Upper lobe of left lung (tissue), 6 donors: ENCODE measurements around the gene SPTLC1. TPM values are rescaled to one million over a fixed set of nuclear protein-coding genes. Genes with fewer than 3 reads are reported as not detected.
A peak's percentile ranks its signal among the peaks of the same experiment; 100 is the strongest.
"Not testable (repeated sequence)": the region's sequence is repeated elsewhere in the genome, so short reads cannot be mapped to it uniquely, and the experiment has no call there.

ENCODE experiments used
- ATAC-seq, 2 donors: fragments of 200-7000 bp; cut with Tn5 transposase; one replicate each; pipeline ENCODE4 v1.9.1; 2022; ENCODE audit warnings: mild to moderate bottlenecking in 2 of 2, moderate library complexity in 2 of 2; ENCODE audit not compliant: low FRiP score in 2 of 2
- DNase-seq, 2 donors: peaks; one replicate each; pipeline ENCODE4 v3.0.0-alpha.2; 2019 to 2020
- H3K27ac ChIP-seq, 4 donors: fragments of 200-600 bp; sonication (generic); one replicate each; pipeline ENCODE4 v1.5.1; 2016 to 2019
- H3K27me3 ChIP-seq, 4 donors: fragments of 200-600 bp; sonication (generic); one replicate each; pipeline ENCODE4 v1.5.1; 2017 to 2019
- H3K36me3 ChIP-seq, 4 donors: fragments of 200-600 bp; sonication (generic); one replicate each; pipeline ENCODE4 v1.5.1; 2016 to 2019
- H3K4me1 ChIP-seq, 4 donors: fragments of 200-600 bp; sonication (generic); one replicate each; pipeline ENCODE4 v1.5.1; 2018 to 2019
- H3K4me3 ChIP-seq, 4 donors: fragments of 200-600 bp; sonication (generic); one replicate each; pipeline ENCODE4 v1.5.1; 2017 to 2019; ENCODE audit warnings: mild to moderate bottlenecking in 2 of 4, moderate library complexity in 1 of 4
- H3K9me3 ChIP-seq, 4 donors: fragments of 200-600 bp; sonication (generic); one replicate each; pipeline ENCODE4 v1.5.1; 2018 to 2019
- CTCF ChIP-seq, 6 experiments: fragments of 450-650 bp in 4 of 6; fragments of 200-600 bp in 2 of 6; sonication (generic) in 2 of 6; IDR thresholded peaks; one replicate each; pipeline ENCODE4 v1.5.1; 2016 to 2019; ENCODE audit warnings: antibody characterized with exemption in 6 of 6
- EP300 ChIP-seq, 4 donors: sonication (generic); formaldehyde crosslinking; IDR thresholded peaks; one replicate each; pipeline ENCODE4 v1.5.1; 2017; ENCODE audit warnings: antibody characterized with exemption in 4 of 4, control low read depth in 2 of 4
- POLR2A ChIP-seq, 4 donors: fragments of 450-650 bp; IDR thresholded peaks; one replicate each; pipeline ENCODE4 v1.5.1; 2016 to 2017; ENCODE audit warnings: antibody characterized with exemption in 4 of 4, mild to moderate bottlenecking in 2 of 4
- POLR2AphosphoS5 ChIP-seq, 2 donors: sonication (generic); formaldehyde crosslinking; IDR thresholded peaks; one replicate each; pipeline ENCODE4 v1.5.1; 2017; ENCODE audit warnings: antibody characterized with exemption in 2 of 2
- WGBS, 2 donors: methylation state at CpG; one replicate each; pipeline ENCODE4 v1.1.5; 2017 to 2018; 5-methylcytosine and 5-hydroxymethylcytosine counted together
- total RNA-seq, 6 donors: library from RNA; depleted of rRNA in 4 of 6; stranded (reverse); fragments of >200 nt in 4 of 6; gene quantifications; one replicate each; pipeline versions ENCODE4 v1.1.0 to v1.2.1, GENCODE V29; 2016 to 2021
- donor health status: DM: no; HTN: no; CAD: no; lungs with moderate emphysema.
- donor health status: DM: no; HTN: yes; CAD: no; lungs with severe emphysema.

SPTLC1 gene
- total RNA-seq, 6 donors from 2014 or later = 25.6 to 85.7 (median 60.6) TPM

GRCh38 chr9:92151691-92152393 is 36.6 kb upstream of the SPTLC1 start:
- Histone ChIP-seq H3K4me1 (peaks cover 5 to 14% (median 9%) of the 10 kb centered on the region in 4 donors), H3K36me3 (no peaks in the 10 kb centered on the region), H3K27me3 (no peaks in the 10 kb centered on the region), H3K9me3 (no peaks in the 10 kb centered on the region), H3K4me3 (no peak overlapping the region), H3K27ac (peak overlapping the region in 2 of 4 donors; percentile 40 to 48)
- ATAC-seq (peak in 1 of 2 donors; percentile 51), DNase-seq (peak in 1 of 2 donors; percentile 34)
- TF ChIP-seq CTCF (IDR thresholded peaks at IDR 0.05) (no peak), EP300 (IDR thresholded peaks at IDR 0.05) (no peak), POLR2A (IDR thresholded peaks at IDR 0.05) (no peak)
- 61% methylated on average over 11 to 15 of the region's 15 CpGs for WGBS, 2 donors

- WGBS, 2 donors = 81 to 90% methylated on average over 7 of the region's 7 CpGs
- not testable (repeated sequence) for ATAC-seq
Measured at GRCh38 chr9:92150501-92151470, 35.6 kb upstream of the SPTLC1 start.

GRCh38 chr9:92147852-92148180 is 32.6 kb upstream of the SPTLC1 start:
- Histone ChIP-seq H3K36me3 (no peaks in the 10 kb centered on the region), H3K9me3 (no peaks in the 10 kb centered on the region), H3K27ac (peak overlapping the region in 3 of 4 donors; percentile 47 to 61 (median 59)), H3K4me3 (no peak overlapping the region), H3K4me1 (peaks cover 9 to 21% (median 15%) of the 10 kb centered on the region in 4 donors), H3K27me3 (no peaks in the 10 kb centered on the region)
- peak; percentile 1 to 45 for ATAC-seq
- DNase-seq = peak in 1 of 2 donors; percentile 55
- no peak for TF ChIP-seq CTCF (IDR thresholded peaks at IDR 0.05)
- no peak for TF ChIP-seq POLR2AphosphoS5 (IDR thresholded peaks at IDR 0.05)
- TF ChIP-seq POLR2A (IDR thresholded peaks at IDR 0.05) = no peak
- no peak for TF ChIP-seq EP300 (IDR thresholded peaks at IDR 0.05)
- 81 to 89% methylated on average over 6 to 8 of the region's 8 CpGs for WGBS, 2 donors

More at GRCh38 chr9:92150501-92151470, 35.6 kb upstream of the SPTLC1 start:
- H3K9me3 ChIP-seq, H3K27me3 ChIP-seq, DNase-seq, H3K27ac ChIP-seq, H3K36me3 ChIP-seq, H3K4me3 ChIP-seq: not testable (repeated sequence)
- peaks cover 9 to 21% (median 15%) of the 10 kb centered on the region in 4 donors for H3K4me1 ChIP-seq

- H3K27ac ChIP-seq = peak overlapping the region in 3 of 4 donors; percentile 47 to 61 (median 59)
- H3K4me1 ChIP-seq = peaks cover 9 to 18% (median 14%) of the 10 kb centered on the region in 4 donors
- no peaks in the 10 kb centered on the region for H3K36me3 ChIP-seq
- ATAC-seq (peak; percentile 44 to 94), DNase-seq (no peak)
- no peaks in the 10 kb centered on the region for H3K9me3 ChIP-seq
- WGBS, 2 donors = 9 to 13% methylated on average over 14 to 21 of the region's 21 CpGs
- peak overlapping the region in 1 of 4 donors; percentile 11 for H3K4me3 ChIP-seq
- TF ChIP-seq CTCF (IDR thresholded peaks at IDR 0.05) (no peak), POLR2AphosphoS5 (IDR thresholded peaks at IDR 0.05) (no peak), EP300 (IDR thresholded peaks at IDR 0.05) (no peak), POLR2A (IDR thresholded peaks at IDR 0.05) (no peak)
- H3K27me3 ChIP-seq = no peaks in the 10 kb centered on the region
Measured at GRCh38 chr9:92147030-92147851, 32.0 kb upstream of the SPTLC1 start.
